SK-N-MC (cell line): ENCODE results near the gene MTCH2.

Experiments
- EZH2 ChIP-seq: fragments of 200-600 bp; sonication (generic); IDR thresholded peaks from one replicate; pipeline ENCODE4 v1.6.1; 2017; ENCODE audit warnings: antibody characterized with exemption
- FOXP2 ChIP-seq: optimal IDR thresholded peaks from 2 replicates; pipeline ENCODE3; 2011; ENCODE audit warnings: mild to moderate bottlenecking, moderate library complexity; ENCODE audit not compliant: insufficient read depth; ENCODE audit errors: extremely low read length, control extremely low read depth
- POLR2AphosphoS5 ChIP-seq: IDR thresholded peaks from 2 replicates; pipeline ENCODE4 v1.6.1; 2012; ENCODE audit warnings: mild to moderate bottlenecking, low read depth, low read length, borderline replicate concordance

GRCh38 chr11:47586098-47586855 lies 56.1 kb downstream of the MTCH2 start, which contains the start of gene FAM180B:
- no peak for TF ChIP-seq EZH2
- no peak for TF ChIP-seq POLR2AphosphoS5
- TF ChIP-seq FOXP2, result no peak
